Activated T-helper 1 cell treated with Interleukin-2 at 50 U/mL for 16 hours (primary cell): ENCODE measurements around the gene TNRC6A.
"Not testable (repeated sequence)": the region's sequence is repeated elsewhere in the genome, so short reads cannot be mapped to it uniquely, and the experiment has no call there.

Source experiments
- DNase-seq: peaks from one replicate; pipeline ENCODE4 v3.0.0-alpha.2; 2020; ENCODE audit warnings: low read depth

The TNRC6A gene

DNA sequence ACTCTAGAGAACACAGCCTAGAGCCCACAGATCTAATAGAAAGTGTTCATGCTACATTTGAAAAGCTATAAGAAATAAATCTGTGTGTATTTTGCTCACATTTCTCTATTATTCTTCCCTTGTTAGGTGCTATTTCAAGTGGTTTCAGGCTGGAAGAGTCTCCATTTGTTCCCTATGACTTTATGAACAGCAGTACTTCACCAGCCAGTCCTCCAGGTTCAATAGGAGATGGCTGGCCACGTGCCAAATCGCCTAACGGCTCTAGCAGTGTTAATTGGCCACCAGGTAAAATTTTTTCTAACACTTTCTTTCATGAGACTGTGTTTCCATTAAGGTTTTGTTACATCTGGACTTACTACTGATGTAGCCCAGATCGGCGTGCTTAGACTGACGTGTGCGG, 85.6 kb downstream of the TNRC6A start:
- DNase-seq, result no peak

- DNase-seq, result no peak
These were observed 87.2 kb downstream of the TNRC6A start for GRCh38 chr16:24816688-24817087.

DNA sequence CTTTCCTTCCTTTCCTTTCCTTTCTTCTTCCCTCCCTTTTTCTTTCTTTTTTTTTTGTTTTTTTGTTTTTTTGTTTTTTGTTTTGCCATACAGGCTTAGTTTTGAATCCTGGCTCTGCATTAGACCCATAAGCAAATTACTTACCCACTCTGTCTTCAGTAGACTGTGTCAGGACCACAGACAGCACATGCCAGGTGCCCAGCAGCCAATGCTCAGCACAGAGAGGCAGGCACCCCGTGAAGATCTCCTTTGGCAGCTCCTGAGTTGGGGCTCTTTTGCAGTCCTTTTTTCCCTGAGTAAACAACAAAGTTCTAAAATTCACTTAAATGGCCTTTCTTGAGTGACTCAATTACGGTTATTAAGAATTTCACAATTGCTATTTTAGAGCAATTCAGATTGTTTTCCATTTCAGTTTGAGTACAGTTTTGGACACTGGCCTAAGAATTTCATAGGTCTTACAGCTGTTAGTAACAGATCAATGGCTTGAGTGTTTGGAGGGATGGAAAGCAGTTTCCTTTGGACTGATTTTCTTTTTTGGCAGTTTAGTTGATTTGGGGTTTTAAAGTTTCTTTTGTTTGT, 90.1 kb downstream of the TNRC6A start:
- DNase-seq, result no peak

DNA sequence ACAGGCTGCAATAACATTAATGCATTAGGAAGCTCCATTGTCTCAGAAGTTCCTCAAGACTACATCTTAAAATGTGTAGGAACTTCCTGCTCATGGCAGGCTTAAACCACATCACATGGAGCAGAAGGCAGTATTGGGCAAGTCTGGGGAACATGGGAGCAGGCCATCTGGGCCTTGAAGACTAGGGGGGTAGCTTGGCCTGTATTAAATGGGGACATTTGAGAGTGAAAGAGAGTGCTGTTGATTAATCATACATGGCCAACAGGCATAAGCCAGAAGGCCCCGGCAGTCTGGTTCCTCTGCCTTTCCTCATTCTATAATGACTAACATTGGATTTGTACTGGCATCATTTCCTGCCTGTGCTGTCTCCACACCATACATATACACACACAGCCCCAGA, 91.1 kb downstream of the TNRC6A start:
- no peak for DNase-seq

GRCh38 chr16:24821129-24821528, 91.7 kb downstream of the TNRC6A start:
- no peak for DNase-seq

GRCh38 chr16:24822542-24822941, 93.1 kb downstream of the TNRC6A start:
- DNase-seq, result no peak

- no peak for DNase-seq
These were observed 93.5 kb downstream of the TNRC6A start for GRCh38 chr16:24822974-24823373.

DNA sequence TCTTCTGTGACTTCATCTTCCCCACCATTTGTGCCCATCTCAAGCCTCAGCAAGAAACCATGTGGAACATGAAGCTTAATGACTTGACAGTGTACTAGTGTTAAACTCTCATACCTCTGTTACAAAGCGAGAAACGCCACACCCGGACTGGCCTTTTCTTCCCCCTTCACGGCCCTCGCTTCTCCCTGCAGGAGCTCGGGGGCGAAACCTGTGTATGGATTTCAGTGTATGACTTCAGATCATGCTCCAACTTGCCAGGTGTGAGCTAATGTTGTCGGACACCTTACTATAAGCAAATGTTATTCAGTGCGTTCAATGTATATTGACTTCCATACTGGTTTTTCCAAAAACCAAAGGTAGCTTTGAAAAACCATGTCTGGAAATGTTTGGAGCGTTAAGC, 96.2 kb downstream of the TNRC6A start:
- no peak for DNase-seq

GRCh38 chr16:24826096-24826690, 96.7 kb downstream of the TNRC6A start:
- no peak for DNase-seq

GRCh38 chr16:24826817-24827566, 97.5 kb downstream of the TNRC6A start:
- no peak for DNase-seq

- no peak for DNase-seq
These were observed 99.7 kb downstream of the TNRC6A start for GRCh38 chr16:24829153-24829552.

DNA sequence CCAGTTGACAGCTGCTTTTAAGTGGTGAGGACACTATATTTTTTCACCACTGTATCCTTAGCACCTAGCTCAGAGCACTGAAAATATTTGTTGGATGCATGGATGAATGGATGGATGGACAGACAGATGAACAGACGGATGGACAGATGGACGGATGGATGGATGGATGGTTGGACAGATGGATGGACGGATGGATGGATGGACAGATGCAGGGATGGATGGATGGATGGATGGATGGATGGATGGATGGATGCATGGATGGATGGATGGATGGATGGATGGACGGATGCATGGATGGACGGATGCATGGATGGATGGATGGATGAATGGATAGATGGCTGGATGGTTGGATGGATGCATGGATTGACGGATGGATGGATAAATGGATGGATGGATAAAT, 103.9 kb downstream of the TNRC6A start:
- no peak for DNase-seq

GRCh38 chr16:24834459-24835335, 105.2 kb downstream of the TNRC6A start:
- no peak for DNase-seq

DNA sequence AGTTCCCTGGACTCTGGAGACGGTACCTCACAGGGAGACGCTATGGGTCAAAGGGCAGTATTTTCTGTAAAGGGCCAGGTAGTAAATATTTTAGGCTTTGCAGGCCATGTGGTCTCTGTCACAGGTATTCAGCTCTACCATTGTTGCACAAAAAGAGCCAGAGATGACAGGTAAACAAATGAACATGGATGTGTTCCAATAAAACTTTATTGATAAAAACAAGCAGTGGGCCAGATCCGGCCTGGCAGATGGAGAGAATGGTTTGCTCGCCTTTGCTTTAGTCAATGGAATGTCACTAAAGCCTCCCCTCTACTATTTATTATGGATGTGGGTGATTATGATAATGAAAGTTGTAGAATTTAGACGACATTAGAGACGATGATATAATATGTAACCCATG, 107.4 kb downstream of the TNRC6A start:
- DNase-seq, result no peak

GRCh38 chr16:24837969-24838368, 108.5 kb downstream of the TNRC6A start:
- no peak for DNase-seq

- DNase-seq, result no peak
These were observed 109.3 kb downstream of the TNRC6A start for GRCh38 chr16:24838554-24839266.

- DNase-seq, result no peak
These were observed 110.0 kb downstream of the TNRC6A start for GRCh38 chr16:24839347-24839972.

DNA sequence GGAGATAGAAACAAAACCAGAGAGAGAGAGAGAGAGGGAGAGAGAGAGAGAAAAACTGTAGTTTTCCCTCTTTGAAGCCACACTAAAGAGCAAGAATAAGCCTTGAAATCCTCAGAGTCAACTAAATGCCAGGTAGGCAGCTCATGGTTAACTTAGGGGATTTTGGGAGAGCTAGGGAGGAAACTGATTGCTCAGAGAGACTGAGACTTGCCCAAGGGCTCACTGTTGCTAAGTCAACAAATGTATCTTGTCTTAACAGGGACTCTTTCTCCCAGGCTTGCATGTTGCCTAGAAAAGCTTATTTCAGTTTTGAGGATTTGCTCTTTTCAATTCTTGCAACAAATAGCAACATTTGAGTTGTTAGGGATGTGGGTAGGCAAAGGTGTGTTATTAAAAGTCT, 111.8 kb downstream of the TNRC6A start:
- no peak for DNase-seq

GRCh38 chr16:24844101-24845030, 114.9 kb downstream of the TNRC6A start:
- DNase-seq, result no peak

- not testable (repeated sequence) for DNase-seq
These were observed 115.5 kb downstream of the TNRC6A start for GRCh38 chr16:24845031-24845365.
